SU-DHL-6 (cell line): Measurements from ENCODE around the gene EVX2.

ENCODE experiments used
- H2AFZ ChIP-seq: fragments of 200-600 bp; sonication (generic); 2 replicates; pipeline ENCODE4 v1.6.1; 2014; ENCODE audit warnings: low read depth, mild to moderate bottlenecking, moderate library complexity, mixed read lengths, antibody characterized with exemption, low read length; ENCODE audit not compliant: severe bottlenecking
- H3F3A ChIP-seq: fragments of 200-600 bp; shearing (Covaris generic); 2 replicates; pipeline ENCODE4 v1.6.0; 2016; ENCODE audit warnings: antibody characterized with exemption, mild to moderate bottlenecking; ENCODE audit not compliant: insufficient read depth
- H3K27ac ChIP-seq: fragments of 200-600 bp; sonication (generic); 2 replicates; pipeline ENCODE4 v1.5.1; 2016; ENCODE audit warnings: low read depth, mild to moderate bottlenecking, low read length, moderate library complexity, mixed read lengths
- H3K27me3 ChIP-seq: fragments of 200-600 bp; sonication (generic), shearing (Covaris generic); 2 replicates; pipeline ENCODE4 v1.6.0; 2014; ENCODE audit warnings: mild to moderate bottlenecking, low read length
- H3K36me3 ChIP-seq: fragments of 200-600 bp; sonication (generic); 2 replicates; pipeline ENCODE4 v1.6.1; 2014; ENCODE audit warnings: mild to moderate bottlenecking, low read length, mixed read lengths
- H3K4me2 ChIP-seq: fragments of 300-600, 200-600 bp; shearing (Covaris generic), sonication (generic); 2 replicates; pipeline ENCODE4 v1.6.0; 2014; ENCODE audit warnings: low read length, low read depth, mild to moderate bottlenecking; ENCODE audit not compliant: poor library complexity, severe bottlenecking
- H3K4me3 ChIP-seq: fragments of 200-600 bp; sonication (generic); 2 replicates; pipeline ENCODE4 v1.5.1; 2014; ENCODE audit warnings: antibody characterized with exemption, low read length, mild to moderate bottlenecking, mixed read lengths; ENCODE audit not compliant: insufficient read depth, poor library complexity, severe bottlenecking
- H3K79me2 ChIP-seq: fragments of 200-600 bp; sonication (generic); 2 replicates; pipeline ENCODE4 v1.6.1; 2014; ENCODE audit warnings: mild to moderate bottlenecking, low read length, moderate library complexity; ENCODE audit not compliant: insufficient read depth
- H3K9ac ChIP-seq: fragments of 200-600 bp; sonication (generic); 2 replicates; pipeline ENCODE4 v1.7.0; 2014; ENCODE audit warnings: mild to moderate bottlenecking, low read length
- H3K9me2 ChIP-seq: fragments of 200-600 bp; sonication (generic); replicated peaks from 2 replicates; pipeline ENCODE4 v1.6.1; 2014; ENCODE audit warnings: low read length; ENCODE audit not compliant: insufficient read depth
- H3K9me3 ChIP-seq: fragments of 200-600 bp; sonication (generic); 2 replicates; pipeline ENCODE4 v1.6.1; 2014; ENCODE audit warnings: low read length, mixed read lengths; ENCODE audit not compliant: insufficient read depth
- H4K20me1 ChIP-seq: fragments of 200-600 bp; sonication (generic); 2 replicates; pipeline ENCODE4 v1.6.1; 2014; ENCODE audit warnings: low read depth, mild to moderate bottlenecking, antibody characterized with exemption, low read length, moderate library complexity, mixed read lengths
- CTCF ChIP-seq: fragments of 200-600 bp; sonication (generic); IDR thresholded peaks from one replicate; pipeline ENCODE4 v1.5.1; 2017; ENCODE audit warnings: antibody characterized with exemption, mild to moderate bottlenecking, low read length, moderate library complexity; ENCODE audit not compliant: insufficient read depth, poor library complexity, severe bottlenecking
- EZH2phosphoT487 ChIP-seq: fragments of 200-600 bp; sonication (generic), shearing (Covaris generic); conservative IDR thresholded peaks from 2 replicates; pipeline ENCODE4 v1.6.1; 2018; ENCODE audit warnings: mild to moderate bottlenecking, antibody characterized with exemption, low read length, moderate library complexity, mixed read lengths

The EVX2 gene

GRCh38 chr2:176089843-176090395, 6.2 kb upstream of the EVX2 start:
- H3K27me3 ChIP-seq: no peaks in the 10 kb centered on the region
- no peaks in the 10 kb centered on the region for H3K79me2 ChIP-seq
- no peak overlapping the region for H3K27ac ChIP-seq
- H3K4me2 ChIP-seq: no peak overlapping the region
- no peak overlapping the region for H3K4me3 ChIP-seq
- H2AFZ ChIP-seq: no peak overlapping the region
- no peak for TF ChIP-seq CTCF
- no peak for TF ChIP-seq EZH2phosphoT487
- no peaks in the 10 kb centered on the region for H3K9me2 ChIP-seq
- no peaks in the 10 kb centered on the region for H3K9me3 ChIP-seq
- no peaks in the 10 kb centered on the region for H3K36me3 ChIP-seq
- H3K9ac ChIP-seq: no peak overlapping the region
- H3F3A ChIP-seq: no peaks in the 10 kb centered on the region
- no peaks in the 10 kb centered on the region for H4K20me1 ChIP-seq

- Histone ChIP-seq H3K4me2 (no peak overlapping the region), H3K9me2 (no peaks in the 10 kb centered on the region), H3K4me3 (no peak overlapping the region), H3K79me2 (no peaks in the 10 kb centered on the region), H3K9ac (no peak overlapping the region), H3K27me3 (no peaks in the 10 kb centered on the region), H3K9me3 (no peaks in the 10 kb centered on the region), H3F3A (no peaks in the 10 kb centered on the region), H3K36me3 (no peaks in the 10 kb centered on the region), H2AFZ (no peak overlapping the region), H3K27ac (no peak overlapping the region), H4K20me1 (no peaks in the 10 kb centered on the region)
- TF ChIP-seq EZH2phosphoT487 (no peak), CTCF (no peak)
Observed at GRCh38 chr2:176088937-176089842, 5.4 kb upstream of the EVX2 start.

GRCh38 chr2:176088048-176088936, 4.5 kb upstream of the EVX2 start:
- Histone ChIP-seq H2AFZ (no peak overlapping the region), H3K9me2 (no peaks in the 10 kb centered on the region), H3K27me3 (no peaks in the 10 kb centered on the region), H3F3A (no peaks in the 10 kb centered on the region), H3K4me2 (no peak overlapping the region), H3K79me2 (no peaks in the 10 kb centered on the region), H3K4me3 (no peak overlapping the region), H3K27ac (no peak overlapping the region), H3K36me3 (no peaks in the 10 kb centered on the region), H4K20me1 (no peaks in the 10 kb centered on the region), H3K9ac (no peak overlapping the region), H3K9me3 (no peaks in the 10 kb centered on the region)
- no peak for TF ChIP-seq CTCF
- no peak for TF ChIP-seq EZH2phosphoT487
